Fibroblast of gingiva (primary cell): ENCODE data around the gene MMP10.

Experiments used
- DNase-seq: peaks from one replicate; pipeline ENCODE4 v3.0.0-alpha.2; 2011; ENCODE audit warnings: low read depth

MMP10 gene

GRCh38 chr11:102780491-102780918 lies at the start of gene MMP10:
Gene MMP10 (minus strand): TSS chr11:102780628. CDS start chr11:102780591, 37 bp downstream.
- DNase-seq, result peak; percentile 47

GRCh38 chr11:102829316-102830000 lies 49.0 kb upstream of the MMP10 start:
- DNase-seq, result no peak

GRCh38 chr11:102824556-102824955 lies 44.1 kb upstream of the MMP10 start:
- no peak for DNase-seq

GRCh38 chr11:102819491-102819890 lies 39.1 kb upstream of the MMP10 start:
- DNase-seq, result no peak

DNA sequence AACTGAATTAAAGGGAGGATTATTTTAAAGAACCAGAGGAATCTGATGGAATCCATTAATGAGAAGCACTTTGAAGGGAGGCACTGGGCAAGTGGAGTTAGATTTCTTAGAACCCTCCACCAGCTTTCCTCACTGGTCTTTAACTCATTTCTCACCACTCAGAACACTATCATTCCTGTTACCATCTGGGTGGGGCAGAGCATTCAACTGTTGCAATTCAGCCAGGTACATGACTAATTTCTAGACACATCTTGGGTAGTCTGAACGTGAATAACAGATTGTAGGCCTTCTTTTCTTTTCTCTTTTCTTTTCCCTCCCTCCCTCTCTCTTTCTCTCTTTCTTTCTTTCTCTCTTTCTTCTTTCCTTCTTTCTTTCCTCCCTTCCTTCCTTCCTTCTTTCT lies 33.1 kb upstream of the MMP10 start:
- DNase-seq, result no peak

GRCh38 chr11:102812188-102812587 lies 31.8 kb upstream of the MMP10 start:
- DNase-seq, result no peak

- DNase-seq, result peak; percentile 14
These were observed 30.7 kb upstream of the MMP10 start for GRCh38 chr11:102810950-102811660.

- no peak for DNase-seq
These were observed 29.5 kb upstream of the MMP10 start for GRCh38 chr11:102809971-102810370.

DNA sequence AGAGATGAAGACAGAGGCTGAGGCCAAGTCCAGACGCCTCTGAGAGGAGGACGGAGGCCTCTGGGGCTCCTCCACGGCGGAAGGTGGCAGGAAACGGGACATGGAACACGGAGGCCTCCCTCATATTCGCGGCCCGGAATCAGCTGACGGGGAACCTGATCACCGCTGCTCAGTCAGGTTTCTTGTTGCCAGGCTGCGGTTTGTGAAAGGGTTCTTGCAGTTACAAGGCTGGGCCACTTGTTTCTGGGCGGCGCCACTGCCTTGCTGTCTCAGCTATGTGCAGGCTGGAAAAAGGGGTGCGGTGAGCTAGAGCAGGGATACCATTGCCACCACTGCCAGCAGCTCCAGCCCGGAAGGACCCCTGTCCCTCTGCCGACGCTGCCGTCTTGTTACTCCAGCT lies 27.5 kb upstream of the MMP10 start:
- DNase-seq, result no peak

DNA sequence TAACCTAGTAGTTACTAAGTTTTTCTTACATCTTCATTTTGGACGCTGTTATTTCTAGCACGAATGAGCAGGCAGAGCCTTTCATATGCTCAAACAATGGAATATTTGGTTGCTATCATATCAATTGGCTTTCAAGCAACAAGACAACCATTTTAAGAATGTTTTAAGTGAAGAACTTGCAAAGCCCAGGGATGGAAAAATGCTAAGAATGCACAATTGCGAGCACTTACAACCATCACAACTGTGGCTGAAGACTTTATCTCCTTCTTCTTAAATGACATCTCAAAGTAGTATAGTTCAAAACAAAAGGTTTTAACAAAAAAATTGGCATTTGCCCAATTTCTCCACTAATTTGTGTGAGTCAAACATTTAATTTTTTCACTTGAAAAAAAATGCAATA lies 25.9 kb upstream of the MMP10 start:
- DNase-seq, result peak; percentile 14

DNA sequence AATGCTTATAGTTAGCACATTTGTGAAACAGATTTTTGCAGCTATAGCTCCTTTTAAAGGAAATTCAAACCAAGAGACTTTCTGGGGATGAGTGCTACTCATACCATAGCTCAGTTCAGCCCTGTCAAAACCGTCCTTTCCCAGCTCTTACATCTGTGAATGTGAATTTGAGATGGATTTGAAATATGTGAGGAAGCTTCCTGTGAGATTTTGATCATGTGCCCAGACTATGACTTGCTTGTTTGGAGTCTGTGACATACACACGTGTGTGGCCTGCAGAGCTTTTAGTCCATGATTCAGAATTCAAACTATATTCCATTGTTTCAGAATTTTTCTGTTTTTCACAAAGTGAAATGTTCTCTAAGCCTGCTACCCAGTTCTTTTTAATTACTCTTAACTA lies 21.9 kb upstream of the MMP10 start:
- peak; percentile 91 for DNase-seq

- peak; percentile 73 for DNase-seq
These were observed 20.3 kb upstream of the MMP10 start for GRCh38 chr11:102800767-102801166.

DNA sequence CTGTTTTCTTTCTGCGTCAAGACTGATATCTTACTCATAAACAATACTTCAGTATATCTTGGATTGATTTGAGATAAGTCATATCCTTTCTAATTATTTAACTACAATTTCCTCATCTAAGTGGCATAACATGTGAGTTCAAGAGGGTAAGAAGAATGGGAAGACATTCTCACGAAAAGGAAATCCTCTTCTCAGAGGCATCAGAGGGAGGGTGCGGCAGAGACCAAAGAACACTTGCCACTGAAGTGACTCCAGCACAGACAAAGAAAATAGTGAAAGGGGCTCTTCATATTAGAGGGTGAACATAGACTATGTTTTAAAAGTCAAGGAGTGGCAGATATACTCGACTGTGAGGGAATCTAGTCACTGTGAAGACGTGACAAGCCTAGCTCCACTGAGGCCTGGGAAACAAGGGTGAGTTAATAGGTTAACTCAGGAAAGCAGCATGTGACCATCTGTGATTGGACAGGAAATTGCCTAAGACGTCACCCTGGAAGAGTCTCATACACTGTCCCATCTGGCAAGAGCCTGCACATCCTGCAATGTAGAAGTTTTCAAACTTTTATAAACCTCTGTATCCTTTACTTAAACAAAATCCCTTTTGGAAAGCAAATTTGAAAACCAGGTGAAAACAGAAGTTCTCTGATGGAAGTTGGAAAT lies 19.4 kb upstream of the MMP10 start:
- DNase-seq, result peak; percentile 69

GRCh38 chr11:102798012-102798746 lies 17.8 kb upstream of the MMP10 start, which contains the start of gene MMP1:
Gene MMP1 (minus strand): TSS chr11:102798160. CDS start chr11:102798092, 68 bp downstream.
- peak; percentile 72 for DNase-seq

- DNase-seq, result peak; percentile 26
These were observed 14.0 kb upstream of the MMP10 start for GRCh38 chr11:102794382-102794781.

DNA sequence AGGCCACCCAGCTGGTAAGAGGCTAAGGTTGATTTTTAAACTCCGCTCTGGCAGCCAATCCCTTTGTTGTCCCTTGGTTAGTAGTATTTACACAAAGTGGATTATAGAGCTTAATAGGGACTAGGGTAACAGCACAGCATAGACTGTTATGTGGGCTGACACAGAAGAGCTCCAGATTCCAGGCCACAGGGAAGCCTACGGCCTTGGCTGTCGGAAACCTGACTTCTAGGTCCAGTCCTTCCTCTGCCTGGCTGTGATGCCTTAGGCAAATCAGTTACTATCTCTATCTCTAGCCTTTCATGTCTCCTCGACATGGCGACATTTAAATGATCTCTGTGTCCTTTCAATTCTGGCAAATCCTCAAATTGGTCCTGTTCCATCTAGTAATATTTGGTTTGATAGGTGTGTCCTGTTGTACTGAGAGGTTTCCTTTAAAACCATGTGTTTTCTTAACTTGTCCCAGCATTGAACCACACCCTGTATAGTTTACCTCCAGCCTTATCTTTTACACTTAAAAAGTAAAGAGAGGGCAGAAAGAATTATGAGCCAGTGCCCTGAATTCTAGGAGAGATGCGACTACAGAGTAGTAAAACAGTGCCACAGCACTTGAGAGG lies 13.4 kb upstream of the MMP10 start:
- DNase-seq, result no peak

GRCh38 chr11:102792604-102793003 lies 12.2 kb upstream of the MMP10 start:
- DNase-seq, result no peak

DNA sequence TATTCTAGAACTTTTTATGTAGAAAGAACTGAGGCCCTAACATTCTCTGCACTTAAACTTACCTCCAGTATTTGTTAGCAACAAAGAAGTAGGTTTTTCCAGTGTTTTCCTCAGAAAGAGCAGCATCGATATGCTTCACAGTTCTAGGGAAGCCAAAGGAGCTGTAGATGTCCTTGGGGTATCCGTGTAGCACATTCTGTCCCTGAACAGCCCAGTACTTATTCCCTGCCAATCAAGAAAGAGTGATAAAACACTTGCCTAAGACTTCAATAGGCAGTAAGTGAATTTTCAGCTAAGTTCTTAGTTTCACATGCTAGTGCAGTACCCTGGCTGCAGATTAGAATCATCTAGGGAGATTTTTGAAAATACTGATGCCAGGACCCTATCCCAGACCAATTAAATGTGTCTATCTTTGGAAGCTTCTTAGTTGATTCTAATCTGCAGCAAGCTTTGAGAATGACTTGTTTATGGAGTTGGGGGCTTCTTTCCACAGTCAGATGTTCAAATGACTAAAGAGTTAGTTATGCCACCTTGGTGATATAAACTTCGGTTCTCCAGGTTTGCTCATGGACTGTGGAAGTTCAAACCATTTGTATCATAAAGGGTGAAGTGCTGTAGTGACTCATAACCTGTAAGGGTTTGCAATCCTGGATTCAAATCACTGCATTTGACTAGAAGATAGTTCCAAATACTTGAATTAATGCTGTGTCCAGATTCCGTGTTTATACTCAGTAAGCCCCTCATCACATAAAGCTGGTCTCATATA lies 11.0 kb upstream of the MMP10 start:
- DNase-seq, result no peak

DNA sequence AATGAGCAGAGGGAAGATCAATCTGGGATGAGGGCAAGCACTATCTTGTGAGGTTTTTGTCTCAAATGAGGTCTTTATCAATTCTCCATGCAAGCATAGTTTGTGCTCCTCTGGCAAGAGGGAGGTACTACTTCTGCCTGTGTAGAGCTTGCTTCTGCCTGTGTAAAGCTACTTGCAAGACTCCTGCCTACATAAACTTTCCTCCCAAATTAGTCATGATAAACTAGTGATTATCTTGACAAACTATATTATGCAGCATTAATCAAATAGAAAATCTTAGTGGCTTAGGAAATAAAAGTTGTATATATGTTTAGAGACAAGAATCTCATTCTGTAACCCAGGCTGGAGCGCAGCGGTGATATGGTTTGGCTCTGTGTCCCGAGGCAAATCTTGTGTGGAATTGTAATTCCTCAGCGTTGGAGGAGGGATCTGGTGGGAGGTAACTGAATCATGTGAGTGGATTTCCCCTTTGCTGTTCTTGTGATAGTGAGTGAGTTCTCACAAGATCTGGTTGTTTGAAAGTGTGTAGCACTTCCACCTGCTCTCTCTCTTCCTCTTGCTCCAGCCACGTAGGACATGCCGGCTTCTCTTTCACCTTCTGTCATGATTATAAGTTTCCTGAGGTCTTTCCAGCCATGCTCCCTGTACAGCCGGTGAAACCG lies 8.0 kb upstream of the MMP10 start:
- no peak for DNase-seq

DNA sequence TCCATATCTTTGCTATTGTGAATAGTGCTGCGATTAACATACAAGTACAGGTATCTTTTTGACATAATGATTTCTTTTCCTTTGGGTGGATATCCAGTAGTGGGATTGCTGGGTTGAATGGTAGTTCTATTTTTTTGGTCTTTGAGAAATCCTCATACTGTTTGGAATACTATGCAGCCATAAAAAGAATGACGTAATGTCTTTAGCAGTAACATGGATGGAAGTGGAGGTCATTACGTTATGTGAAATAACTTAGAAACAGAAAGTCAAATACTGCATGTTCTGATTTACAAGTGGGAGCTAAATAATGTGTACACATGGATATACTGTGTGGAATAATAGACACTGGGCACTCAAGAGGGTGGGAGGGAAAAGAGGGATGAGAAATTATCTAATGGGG lies 4.0 kb upstream of the MMP10 start:
- DNase-seq, result no peak

DNA sequence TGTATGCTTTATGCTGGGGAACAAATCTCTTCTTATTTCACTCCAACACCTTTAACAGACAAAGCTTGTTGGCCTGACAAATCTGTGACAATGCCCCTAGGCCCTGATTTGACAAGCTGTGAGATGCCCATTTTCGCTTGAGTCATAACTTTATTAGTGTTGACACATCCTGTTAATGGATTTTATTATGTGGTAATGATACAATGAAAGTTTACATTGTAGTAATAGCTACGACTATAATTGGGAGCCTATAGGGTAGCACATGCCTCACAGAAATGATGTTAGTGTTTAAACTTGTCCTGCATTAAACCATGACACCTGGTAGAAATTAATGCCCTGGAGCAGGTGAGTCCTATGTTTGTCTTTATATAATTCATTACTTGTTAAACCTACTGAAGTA lies 3.3 kb upstream of the MMP10 start:
- no peak for DNase-seq
